NCI-H1048 (cell line): ENCODE measurements around the gene PM20D2.
"Not testable (repeated sequence)": the region's sequence is repeated elsewhere in the genome, so short reads cannot be mapped to it uniquely, and the experiment has no call there.

Experiments used
- DNase-seq: peaks from one replicate; lab custom pipeline; 2025; lab: John Stamatoyannopoulos, UW

Gene PM20D2, protein sequence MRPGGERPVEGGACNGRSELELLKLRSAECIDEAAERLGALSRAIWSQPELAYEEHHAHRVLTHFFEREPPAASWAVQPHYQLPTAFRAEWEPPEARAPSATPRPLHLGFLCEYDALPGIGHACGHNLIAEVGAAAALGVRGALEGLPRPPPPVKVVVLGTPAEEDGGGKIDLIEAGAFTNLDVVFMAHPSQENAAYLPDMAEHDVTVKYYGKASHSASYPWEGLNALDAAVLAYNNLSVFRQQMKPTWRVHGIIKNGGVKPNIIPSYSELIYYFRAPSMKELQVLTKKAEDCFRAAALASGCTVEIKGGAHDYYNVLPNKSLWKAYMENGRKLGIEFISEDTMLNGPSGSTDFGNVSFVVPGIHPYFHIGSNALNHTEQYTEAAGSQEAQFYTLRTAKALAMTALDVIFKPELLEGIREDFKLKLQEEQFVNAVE

DNA sequence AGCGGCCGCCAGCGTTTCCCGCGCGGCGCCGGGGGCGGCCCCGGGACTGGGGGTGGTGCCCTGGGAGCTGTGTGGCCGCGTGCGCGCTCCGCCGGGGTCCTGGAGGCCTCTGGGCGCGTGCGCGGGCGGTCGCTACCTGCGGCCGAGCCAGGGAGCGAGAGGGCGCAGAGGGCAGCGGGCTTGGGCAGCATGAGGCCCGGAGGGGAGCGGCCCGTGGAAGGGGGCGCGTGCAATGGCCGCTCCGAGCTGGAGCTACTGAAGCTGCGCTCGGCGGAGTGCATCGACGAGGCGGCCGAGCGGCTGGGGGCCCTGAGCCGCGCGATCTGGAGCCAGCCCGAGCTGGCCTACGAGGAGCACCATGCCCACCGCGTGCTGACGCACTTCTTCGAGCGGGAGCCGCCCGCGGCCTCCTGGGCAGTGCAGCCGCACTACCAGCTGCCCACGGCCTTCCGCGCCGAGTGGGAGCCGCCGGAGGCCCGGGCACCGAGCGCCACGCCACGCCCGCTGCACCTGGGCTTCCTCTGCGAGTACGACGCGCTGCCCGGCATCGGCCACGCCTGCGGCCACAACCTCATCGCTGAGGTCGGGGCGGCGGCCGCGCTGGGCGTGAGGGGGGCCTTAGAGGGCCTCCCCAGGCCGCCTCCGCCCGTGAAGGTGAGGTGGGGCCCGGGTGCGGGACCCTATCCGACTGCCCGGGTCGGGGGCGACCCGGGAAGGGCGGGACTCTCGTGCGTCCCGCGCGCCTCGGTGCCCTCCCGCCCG is at the start of gene PM20D2:
TSS of gene PM20D2 (plus strand) at position 100 of the 762 bp plus-strand sequence. CDS start at position 190, 90 bp downstream.
- DNase-seq, result no peak

DNA sequence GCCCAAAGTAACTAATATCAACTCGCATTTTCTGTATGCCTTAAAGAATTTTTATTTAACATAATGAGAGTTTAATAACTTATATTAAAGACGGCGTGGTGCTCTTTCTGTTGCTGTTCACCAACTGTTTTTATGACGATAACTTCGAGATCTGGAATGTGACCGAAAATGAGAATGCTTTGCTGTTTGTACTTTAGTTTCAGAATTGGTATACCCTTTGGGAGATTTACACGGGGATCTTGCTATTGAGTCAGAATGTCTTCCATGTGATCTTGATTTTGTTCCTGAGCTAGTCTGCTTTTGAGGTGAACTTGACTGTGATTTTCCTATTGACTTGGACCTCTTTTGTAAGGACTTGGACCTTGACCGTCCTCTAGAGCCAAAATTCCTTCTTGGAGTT is 47.4 kb upstream of the PM20D2 start:
- no peak for DNase-seq

DNA sequence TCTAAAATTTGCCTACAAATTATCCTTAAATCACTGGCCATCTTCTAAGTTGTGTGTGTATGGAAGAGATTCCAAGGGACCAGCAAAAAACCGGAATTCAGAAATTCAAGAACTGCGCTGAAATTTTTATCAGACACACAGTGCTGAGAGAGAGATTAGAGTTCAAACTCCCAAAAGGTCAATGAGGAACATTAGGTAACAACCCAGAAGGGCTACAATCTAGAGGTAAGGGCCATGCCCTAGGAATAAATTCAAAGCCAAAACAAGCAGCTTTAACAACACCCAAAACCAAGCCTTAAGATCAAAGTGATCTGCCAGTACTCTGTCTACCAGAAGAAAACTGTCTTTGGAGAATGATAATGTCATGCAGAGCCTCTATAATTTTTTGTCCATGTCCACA is 45.7 kb upstream of the PM20D2 start:
- DNase-seq, result no peak

DNA sequence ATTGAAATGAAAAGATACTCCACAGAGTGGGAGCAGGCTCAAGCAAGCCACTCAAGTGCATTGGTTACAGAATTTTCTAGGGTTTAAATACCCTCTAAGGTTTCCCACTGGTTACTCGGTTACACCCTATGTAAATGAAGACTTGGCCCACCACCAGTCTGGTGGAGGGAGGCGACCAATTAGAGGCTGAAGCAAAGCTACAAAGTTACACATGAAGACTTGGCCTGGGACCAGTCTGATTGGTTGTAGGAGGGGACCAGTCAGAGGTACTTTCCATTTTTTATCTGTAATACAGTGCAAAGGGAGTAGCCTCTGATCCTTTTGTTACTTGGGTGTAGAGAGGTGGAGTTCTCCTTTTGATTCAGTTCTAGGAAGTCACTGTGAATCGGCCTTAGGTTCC is 35.6 kb upstream of the PM20D2 start:
- DNase-seq, result no peak

DNA sequence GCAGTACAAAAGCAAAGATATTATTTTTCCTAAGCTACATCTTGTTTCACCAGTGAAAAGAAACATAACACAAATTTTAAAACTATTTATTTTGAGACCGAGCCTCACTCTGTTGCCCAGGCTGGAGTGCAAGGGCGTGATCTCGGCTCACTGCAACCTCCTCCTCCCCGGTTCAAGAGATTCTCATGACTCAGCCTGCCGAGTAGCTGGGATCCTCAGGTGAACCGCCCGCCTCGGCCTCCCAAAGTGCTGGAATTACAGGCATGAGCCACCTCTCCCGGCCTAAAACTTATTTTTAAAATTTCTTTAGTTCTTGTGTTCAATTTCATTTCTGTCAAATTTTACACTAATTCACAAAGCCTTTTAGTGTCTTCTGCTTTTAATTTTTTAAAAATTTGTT is 33.9 kb upstream of the PM20D2 start:
- DNase-seq, result no peak

DNA sequence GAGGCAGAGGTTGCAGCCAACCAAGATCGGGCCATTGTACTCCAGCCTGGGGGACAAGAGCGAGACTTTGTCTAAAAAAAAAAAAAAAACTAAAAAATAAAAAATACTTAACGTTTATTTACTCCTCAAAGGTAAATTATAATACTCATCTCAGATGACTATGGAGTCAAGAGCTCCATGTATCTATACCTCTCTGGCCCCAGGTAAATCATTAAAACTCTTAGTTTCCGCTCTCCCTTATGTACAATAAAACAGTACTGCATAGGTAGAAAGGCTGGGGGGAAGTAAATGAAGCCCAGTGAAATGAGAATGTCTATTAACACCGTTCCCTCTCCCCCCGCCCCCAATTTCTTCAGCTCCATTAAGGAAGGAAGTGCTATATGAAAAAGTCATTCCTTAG is 29.2 kb upstream of the PM20D2 start:
- DNase-seq, result no peak

DNA sequence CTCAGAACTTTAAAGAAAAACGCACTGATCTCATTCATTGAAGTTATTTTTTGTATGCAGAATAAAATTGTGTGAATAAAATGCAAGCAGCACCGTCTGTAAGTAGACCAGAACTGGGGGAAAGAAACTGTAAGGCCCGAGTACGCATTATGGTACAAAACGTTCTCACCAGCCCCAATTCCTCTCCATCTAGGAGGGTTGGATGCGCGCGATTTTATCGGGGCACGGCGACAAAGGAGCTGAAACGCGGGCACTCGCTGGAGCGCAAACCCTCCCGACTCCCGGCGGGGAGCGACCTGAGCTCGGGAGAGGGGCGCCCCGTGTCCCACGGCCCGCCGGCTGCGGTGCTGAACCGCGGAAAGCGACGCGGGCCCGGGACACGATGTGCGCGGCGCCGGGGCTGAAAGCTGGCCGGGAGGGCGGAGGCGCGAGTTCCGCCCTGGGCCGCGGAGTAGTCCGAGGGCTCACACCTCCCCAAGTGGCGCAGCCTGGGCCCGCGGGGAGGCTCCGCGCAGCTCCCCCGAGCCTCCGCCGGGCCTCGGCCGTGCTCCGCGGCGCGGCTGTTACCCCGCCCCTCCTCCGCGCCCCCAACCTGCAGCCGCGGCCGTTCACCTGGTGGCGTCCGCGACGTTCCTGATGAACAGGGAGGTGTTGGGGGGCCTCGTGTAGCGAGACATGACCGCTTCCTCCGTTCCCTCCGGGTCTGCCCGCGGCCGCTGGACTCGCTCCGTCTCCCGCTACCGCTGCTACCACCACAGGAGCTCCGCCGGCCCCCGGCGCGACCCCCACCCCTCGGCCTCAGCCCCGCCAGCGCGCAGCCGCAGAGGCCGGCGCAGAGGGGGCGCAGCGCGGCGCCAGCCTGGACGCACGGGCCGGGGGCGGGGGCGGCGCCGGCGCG is 28.4 kb upstream of the PM20D2 start, which contains the start of gene SRSF12:
TSS of gene SRSF12 (minus strand) at position 861 of the 898 bp plus-strand sequence. CDS start at position 677, 184 bp downstream.
- DNase-seq, result no peak

DNA sequence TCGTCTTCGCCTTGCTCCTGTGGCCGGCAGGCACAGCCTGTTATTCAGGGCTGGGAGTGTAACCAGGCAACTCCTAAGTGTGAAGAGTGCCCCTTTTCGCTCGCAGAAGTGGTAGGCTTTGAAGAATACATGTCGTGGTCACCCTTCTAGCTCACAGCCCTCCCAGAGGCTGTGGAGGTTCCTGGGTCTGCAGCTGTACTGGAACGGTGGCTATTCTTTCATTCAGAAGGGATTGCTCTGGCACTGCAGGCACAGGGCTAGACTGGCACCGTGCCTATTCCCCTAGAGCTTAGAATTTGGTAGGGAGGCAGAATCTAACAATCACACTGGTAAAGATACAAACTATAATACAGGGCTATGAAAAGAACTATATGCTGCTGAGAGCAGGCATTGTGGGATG is 26.9 kb upstream of the PM20D2 start:
- DNase-seq, result no peak

DNA sequence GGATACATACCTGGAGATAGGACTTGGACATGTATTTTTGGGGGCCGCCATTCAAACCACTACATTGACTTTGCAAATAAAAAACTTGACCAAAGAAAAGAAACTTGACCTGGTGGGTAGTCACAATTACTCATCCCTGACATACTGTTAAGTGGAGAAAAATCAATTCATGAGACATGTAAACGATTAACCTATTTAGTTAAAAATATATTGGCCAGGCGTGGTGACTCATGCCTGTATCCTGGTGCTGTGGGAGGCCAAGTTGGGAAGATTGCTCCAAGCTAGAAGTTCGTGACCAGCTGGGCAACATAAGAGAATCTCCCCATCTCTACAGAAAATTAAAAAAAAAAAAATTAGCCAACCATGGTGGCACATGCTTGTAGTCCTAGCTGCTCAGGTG is 25.5 kb upstream of the PM20D2 start:
- DNase-seq, result no peak

DNA sequence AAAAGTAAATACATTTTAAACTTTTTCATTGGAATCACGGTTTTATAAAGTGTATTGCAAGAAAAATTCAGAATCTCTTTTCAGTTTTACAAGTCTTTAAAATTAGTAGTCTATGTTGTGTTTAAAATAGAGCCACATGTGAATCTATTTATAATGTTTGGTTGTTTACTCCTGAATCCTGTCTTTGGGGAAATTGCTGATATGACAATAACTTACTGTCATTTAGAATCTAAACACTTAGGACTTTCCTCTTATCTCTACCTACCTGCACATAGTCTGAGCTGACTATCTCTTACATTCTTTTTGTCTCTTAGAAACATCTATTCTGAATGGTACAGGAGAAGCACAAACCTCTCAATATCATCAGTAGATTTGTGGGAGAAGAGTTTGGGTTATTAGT is 23.9 kb upstream of the PM20D2 start:
- no peak for DNase-seq

DNA sequence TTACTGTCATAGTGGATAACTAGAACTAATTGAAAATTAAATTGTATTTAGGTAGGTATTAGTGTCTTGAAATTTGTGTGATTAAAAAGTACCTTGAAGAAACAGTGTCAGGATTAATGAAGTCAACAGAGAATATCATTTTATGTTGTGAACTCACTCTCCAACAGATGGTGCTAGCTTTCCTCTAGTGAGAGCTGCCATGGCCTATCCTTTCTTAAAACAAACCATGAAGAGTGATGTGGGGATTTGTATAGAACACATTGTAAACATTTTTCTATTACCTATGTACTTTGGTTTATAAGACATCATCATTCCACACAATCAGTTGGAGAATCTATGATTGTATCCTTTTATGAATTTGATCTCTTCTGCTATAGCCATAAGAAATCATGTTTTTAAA is 23.2 kb upstream of the PM20D2 start:
- no peak for DNase-seq

DNA sequence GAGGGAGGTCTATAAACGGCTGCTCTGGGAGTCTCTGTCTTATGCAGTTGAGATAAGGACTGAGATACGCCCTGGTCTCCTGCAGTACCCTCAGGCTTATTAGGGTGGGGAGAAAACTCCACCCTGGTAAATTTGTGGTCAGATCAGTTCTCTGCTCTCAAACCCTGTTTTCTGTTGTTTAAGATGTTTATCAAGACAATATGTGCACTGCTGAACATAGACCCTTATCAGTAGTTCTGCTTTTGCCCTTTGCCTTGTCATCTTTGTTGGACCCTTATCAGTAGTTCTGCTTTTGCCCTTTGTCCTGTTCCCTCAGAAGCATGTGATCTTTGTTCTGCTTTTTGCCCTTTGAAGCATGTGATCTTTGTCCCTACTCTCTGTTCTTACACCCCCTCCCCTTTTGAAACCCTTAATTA is 17.6 kb upstream of the PM20D2 start:
- DNase-seq, result not testable (repeated sequence)

DNA sequence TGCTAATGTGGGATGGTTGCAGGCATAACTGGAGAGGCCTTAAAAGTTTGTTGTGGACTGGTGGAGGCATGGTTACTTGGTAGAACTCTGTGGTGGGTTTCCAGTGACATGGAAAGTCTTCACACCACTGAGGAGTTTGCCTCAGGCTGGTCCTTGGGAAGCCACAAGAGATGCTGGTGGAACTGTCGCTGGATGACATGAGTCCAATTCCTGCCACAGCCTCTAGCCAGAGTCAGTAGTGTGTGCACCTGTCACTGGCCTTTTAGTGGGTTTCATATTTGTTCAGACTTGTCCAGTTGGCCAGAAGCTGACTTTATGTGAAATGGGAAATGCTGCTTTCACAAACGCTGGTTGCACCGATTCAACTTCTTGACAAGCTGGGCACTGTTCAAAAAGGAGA is 14.3 kb upstream of the PM20D2 start:
- no peak for DNase-seq

DNA sequence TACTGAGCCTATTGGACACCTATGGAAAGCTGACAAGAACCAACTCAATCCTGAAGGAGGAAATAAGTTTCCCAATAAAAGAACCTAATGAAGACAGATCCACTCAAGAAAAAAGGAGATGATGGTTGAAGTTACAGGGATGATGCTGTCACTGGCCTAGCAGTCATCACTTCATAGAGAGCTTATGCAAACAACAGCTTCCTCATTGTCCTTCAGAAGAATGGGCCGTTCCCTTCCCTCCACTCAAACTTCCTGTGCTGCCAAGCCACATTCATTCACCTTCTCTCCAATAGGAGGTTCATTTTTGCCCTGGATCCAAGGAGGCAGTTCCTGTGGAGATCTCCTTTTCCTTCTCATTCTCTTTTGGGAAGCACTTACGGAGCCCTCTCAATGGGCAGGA is 13.8 kb upstream of the PM20D2 start:
- no peak for DNase-seq

DNA sequence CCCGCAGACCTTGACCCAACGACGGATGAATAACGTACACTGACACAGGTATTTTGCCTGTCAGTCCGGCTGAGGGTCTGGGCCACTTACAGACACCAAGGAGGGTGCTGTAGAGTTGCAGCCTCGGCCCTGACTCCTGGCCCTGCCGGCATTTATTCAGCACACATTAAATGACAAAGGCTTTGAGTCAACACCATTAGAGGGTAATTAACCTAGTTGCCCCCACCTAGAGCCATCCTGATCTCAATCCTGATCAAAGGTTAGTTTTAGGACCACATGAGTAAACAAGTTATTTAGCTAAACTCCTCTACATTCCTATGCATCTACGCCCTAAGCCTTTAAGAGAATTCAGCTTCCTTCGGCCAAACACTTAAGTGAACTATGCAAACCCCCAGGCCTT is 11.9 kb upstream of the PM20D2 start:
- no peak for DNase-seq

DNA sequence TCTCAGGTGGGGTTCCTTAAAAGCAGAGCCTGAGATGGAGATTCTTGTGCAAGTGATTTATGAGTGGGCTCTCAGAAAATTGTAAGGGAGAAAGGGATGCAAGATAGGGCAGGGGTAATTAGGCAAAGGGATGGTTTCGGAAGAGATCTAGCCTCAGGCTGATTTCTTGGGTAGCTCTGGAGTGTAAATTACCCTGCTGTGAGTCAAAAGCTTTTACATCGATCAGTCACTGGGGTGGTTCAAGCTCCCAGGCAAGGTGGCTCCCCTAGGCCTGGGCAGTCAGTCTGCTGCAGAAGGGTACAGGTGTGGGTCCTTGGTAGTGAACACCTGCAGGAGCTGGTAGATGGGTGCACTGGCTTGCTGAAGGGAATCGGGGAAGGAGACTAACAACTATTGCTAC is 11.1 kb upstream of the PM20D2 start:
- DNase-seq, result no peak

DNA sequence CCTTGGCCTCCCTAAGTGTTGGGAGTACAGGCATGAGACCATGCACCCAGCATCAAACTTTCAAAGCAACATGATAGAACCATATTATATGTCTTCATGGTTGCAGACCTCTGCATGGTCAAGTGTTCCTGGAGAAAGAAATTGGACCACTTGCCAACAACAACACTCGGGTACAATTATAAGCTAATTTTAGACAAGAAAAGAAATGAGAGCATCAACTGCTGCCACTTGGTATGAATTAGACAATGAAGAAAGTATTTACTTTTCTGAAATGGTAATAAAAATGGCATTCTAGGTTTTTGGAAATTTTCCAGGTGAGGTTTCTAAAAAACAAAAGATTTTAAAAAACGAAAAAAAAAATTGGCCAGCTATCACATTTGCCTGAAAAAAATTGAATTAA is 7.7 kb upstream of the PM20D2 start:
- DNase-seq, result no peak

DNA sequence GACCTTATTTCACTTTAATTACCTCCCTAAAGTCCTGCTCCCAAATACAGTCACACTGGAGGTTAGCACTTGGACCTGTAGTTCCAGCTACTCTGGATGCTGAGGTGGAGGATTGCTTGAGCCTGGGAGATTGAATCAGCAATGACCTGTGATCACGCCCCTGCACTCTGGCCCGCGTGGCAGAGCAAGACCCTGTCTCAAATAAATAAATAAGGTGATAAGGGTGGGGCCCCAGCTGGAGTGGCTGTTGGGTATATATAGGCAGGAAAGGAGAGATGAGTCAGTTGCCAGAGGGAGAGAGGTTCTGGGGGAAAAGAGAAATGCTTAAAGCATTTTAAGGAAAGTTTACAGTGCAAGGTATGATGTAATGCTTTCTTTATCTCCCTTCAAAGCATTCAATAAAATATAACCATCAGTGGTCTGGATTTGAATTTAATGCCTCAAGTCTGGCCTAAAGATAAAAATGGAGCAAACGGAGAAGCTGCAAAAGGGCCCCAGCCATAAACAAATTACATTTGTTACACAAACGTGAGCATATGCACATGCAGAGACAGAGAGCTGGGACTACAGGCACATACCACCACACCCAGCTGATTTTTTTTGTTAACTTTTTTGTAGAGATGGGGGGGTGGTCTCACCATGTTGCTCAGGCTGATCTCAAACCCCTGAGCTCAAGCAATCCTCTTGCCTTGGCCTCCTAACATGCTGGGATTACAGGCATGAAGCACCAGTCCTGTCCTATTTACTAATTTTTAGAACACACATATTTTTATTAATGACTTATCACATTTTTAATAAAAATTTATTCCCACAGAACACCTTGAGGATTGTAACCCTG is 6.1 kb upstream of the PM20D2 start:
- DNase-seq, result no peak

DNA sequence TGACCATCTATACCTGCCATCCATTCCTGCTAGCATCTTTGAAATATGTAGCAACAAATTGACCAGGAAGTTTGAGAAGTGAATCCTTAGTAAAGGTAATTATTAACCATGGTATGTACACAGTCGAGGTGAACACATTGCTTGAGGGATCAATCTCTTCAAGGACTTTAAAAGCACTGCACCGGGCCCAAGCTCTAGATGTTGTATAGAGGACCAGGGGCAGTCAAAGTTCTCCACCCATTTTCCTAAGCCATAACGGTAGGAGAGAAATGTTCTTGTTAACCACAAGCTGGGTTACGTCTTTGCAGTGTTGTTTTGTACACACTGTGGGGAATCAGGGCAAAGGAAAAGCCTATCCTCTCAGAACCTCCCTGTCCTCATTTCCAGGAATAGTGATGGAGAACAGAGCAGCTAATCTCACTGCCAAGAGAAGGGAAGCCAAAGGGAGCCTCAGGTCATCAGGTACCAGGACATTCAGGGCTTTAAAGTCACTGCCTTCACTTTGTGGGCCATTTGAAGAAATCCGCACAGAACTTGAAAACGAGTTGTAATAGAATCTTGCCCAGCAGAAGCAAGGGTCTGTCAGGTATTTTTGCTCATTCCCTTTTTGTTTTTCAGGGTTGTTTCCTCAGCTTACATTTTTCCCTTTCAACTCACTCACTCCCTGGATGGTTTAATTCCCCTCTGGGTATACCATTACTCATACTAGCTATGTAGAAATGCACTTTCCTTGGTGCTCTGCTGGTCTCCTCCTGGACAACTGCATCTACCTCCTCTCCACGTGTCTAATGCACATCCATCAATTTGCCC is 5.3 kb upstream of the PM20D2 start:
- DNase-seq, result no peak

DNA sequence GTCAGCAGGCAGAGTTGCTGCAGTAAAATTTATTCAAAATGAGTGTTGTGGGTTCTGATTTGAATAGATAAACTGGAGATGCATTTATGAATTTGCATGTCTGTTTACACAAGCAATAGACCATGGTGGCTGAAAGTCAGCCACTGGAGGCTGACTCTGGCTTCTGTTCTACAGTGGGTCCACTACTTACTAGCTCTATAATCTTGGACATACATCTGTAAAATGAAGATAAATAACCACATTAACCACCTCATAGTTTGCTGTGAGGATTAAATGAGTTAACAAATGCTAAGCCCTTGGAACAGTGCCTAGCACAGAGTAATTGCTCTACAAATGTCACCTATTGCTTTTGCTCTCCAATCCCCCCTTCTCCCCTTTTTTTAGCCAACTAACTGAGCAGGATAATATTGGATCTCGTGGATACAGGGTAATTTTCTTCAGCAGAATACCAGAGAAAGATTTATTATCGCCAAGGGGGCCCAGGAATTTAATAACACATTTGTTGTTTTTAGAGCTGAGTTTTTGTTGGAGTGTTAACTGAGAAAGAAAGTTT is 1.4 kb upstream of the PM20D2 start:
- peak; percentile 80 for DNase-seq
